ENCODE data around the gene ZNF268.

GRCh38 chr12:133226690-133227089, 45.4 kb downstream of the ZNF268 start:
- no peak for TF ChIP-seq CTCF (IDR thresholded peaks at IDR 0.05)
- no peak for TF ChIP-seq POLR2A (IDR thresholded peaks at IDR 0.05)
